Jurkat, Clone E6-1 (cell line): ENCODE data around the gene IFTAP.
"Not testable (repeated sequence)": the region's sequence is repeated elsewhere in the genome, so short reads cannot be mapped to it uniquely, and the experiment has no call there.

Experiments
- DNase-seq: peaks from one replicate; pipeline ENCODE4 v3.0.0-alpha.2; 2011; ENCODE audit warnings: low read depth, low spot score
- H3K4me3 ChIP-seq: 2 replicates; pipeline ENCODE4 v1.5.1; 2011; ENCODE audit warnings: mild to moderate bottlenecking, low read length, control low read depth, moderate library complexity

Gene IFTAP

GRCh38 chr11:36627471-36627870, 33.2 kb downstream of the IFTAP start:
- no peak overlapping the region for H3K4me3 ChIP-seq
- no peak for DNase-seq

GRCh38 chr11:36628141-36628540, 33.8 kb downstream of the IFTAP start:
- DNase-seq = no peak
- no peak overlapping the region for H3K4me3 ChIP-seq

DNA sequence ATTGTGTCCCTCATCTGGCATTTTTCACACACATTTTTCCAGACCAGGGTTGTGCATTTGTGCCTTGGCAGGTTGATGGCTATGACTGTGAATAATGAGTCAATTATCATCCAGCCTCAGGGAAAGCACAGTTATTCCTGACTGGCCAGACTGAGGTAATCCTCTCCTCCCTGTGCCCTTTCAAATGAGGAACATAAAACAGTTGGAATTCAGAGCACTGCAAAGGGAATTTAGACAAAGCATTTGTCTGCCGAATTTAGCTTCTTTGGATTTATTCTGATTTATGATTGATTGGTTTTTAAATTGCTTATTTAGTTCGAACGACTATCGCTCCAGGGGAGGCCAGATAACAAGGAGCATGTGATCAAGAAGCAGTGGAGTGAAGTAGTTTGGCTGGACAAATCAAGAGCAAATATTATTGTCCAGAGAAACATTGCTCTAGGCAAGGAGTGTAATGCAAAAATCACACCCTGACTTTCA, 34.5 kb downstream of the IFTAP start:
- DNase-seq = no peak

GRCh38 chr11:36631774-36632173, 37.5 kb downstream of the IFTAP start:
- DNase-seq = peak; percentile 45
- H3K4me3 ChIP-seq = no peak overlapping the region

More for the DNA sequence above, 34.5 kb downstream of the IFTAP start:
- H3K4me3 ChIP-seq = no peak overlapping the region

- no peak for DNase-seq
- no peak overlapping the region for H3K4me3 ChIP-seq
Observed at GRCh38 chr11:36635066-36635862, 41.0 kb downstream of the IFTAP start.

- no peak for DNase-seq
Observed at GRCh38 chr11:36638556-36638955, 44.3 kb downstream of the IFTAP start.

DNA sequence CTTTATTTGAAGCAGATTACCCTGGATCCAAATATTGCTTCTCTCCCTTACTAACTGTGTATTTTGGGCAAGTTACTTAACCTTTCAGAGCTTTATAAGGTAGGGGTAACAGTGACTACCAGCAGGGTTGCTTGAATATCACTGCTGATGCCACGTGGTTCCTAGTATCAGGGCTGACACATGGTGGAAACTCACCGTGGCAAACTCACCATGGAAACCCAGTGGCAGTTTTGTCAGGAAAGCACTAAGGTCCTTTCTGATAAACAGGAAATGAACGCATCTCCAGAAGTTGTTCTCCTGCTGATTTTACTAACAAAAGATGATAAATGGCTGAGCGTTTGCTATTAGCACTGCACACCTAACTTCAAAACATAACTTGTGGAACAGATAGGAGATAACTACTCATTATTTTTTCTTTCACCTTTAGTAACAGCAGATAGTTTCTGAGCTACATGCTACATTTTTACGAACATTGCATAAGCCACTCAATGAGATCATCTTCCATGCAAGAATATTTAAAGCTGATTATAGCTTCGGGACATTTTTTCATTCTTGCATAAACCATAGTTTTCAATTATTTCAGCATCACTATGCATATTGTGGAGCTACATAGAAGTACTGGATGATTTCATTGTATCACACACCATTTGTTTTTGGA, 63.4 kb downstream of the IFTAP start:
- no peak overlapping the region for H3K4me3 ChIP-seq

More at GRCh38 chr11:36638556-36638955, 44.3 kb downstream of the IFTAP start:
- H3K4me3 ChIP-seq = no peak overlapping the region

DNA sequence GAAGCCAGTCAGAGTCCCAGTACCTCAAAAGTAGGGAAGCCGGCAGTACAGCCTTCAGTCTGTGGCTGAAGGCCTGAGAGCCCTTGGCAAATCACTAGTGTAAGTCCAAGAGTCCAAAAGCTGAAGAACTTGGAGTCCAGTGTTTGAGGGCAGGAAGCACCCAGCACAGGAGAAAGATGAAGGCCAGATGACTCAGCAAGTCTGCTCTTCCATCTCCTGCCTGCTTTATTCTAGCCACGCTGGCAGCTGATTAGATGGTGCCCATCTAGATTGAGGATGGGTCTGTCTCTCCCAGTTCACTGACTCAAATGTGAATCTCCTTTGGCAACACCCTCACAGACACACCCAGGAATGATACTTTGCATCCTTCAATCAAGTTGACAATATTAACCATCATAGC, 67.1 kb downstream of the IFTAP start:
- H3K4me3 ChIP-seq, DNase-seq: not testable (repeated sequence)

More for the DNA sequence above, 63.4 kb downstream of the IFTAP start:
- DNase-seq = peak; percentile 32

- no peak overlapping the region for H3K4me3 ChIP-seq
- peak; percentile 60 for DNase-seq
Observed at GRCh38 chr11:36672815-36673450, 78.6 kb downstream of the IFTAP start.

GRCh38 chr11:36679547-36679946, 85.2 kb downstream of the IFTAP start:
- DNase-seq, H3K4me3 ChIP-seq: not testable (repeated sequence)

- no peak overlapping the region for H3K4me3 ChIP-seq
- peak; percentile 90 for DNase-seq
Observed at GRCh38 chr11:36683818-36684217, 89.5 kb downstream of the IFTAP start.

- peak; percentile 100 for DNase-seq
- H3K4me3 ChIP-seq = peak overlapping the region; percentile 9
Observed at GRCh38 chr11:36684840-36685801, 90.8 kb downstream of the IFTAP start.

GRCh38 chr11:36688132-36688531, 93.8 kb downstream of the IFTAP start:
- no peak for DNase-seq
- H3K4me3 ChIP-seq = no peak overlapping the region

DNA sequence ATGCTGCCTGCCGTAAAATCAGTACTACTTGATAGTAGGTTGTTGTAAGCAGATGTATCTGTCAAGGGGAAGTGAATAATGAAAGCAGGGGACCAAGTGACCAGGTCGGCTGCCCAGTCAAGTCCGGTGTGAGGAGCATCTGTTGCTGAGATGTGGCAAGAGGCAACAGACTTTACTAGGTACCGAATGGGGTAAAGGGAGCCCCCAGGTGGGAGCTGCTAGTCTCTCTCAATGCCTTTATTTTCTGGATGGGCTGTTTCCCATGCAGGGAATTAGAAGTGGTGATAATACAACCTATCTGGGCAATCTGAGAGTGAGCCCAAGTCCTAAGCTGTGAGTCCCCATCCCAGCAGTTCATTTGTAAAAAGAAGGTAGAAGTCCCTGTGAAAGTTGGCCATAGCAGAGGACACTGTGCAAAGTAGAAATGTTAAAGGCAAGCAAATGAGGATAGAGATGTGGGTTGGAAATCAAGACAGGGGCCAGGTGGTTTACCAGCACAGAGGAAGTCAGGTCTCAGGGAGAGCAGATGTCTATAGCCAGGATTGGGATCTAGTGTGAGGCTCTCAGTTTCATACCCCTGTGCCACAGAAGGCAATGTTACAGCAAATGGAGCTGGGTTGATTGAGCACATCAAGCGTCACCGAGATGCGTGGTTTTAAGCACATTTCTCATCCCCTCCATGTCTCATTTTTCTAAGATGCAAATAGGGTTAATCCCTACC, 94.4 kb downstream of the IFTAP start:
- H3K4me3 ChIP-seq = no peak overlapping the region
- peak; percentile 65 for DNase-seq

- H3K4me3 ChIP-seq = no peak overlapping the region
- DNase-seq = no peak
Observed at GRCh38 chr11:36689442-36689841, 95.1 kb downstream of the IFTAP start.

- DNase-seq = no peak
- H3K4me3 ChIP-seq = no peak overlapping the region
Observed at GRCh38 chr11:36692704-36693103, 98.4 kb downstream of the IFTAP start.

GRCh38 chr11:36693139-36693843, 99.0 kb downstream of the IFTAP start:
- peak; percentile 60 for DNase-seq
- H3K4me3 ChIP-seq = no peak overlapping the region

- no peak for DNase-seq
- H3K4me3 ChIP-seq = no peak overlapping the region
Observed at GRCh38 chr11:36695111-36695510, 100.8 kb downstream of the IFTAP start.
